Neutrophil (primary cell): ENCODE results near the gene ALOX5.
A peak's percentile ranks its signal among the peaks of the same experiment; 100 is the strongest.

Experiments used
- H3K27ac ChIP-seq: fragments of 200-600 bp; sonication (generic); 2 replicates; pipeline ENCODE4 v1.5.1; 2016; ENCODE audit warnings: mild to moderate bottlenecking, moderate library complexity
- H3K27me3 ChIP-seq: fragments of 200-600 bp; sonication (generic); 2 replicates; pipeline ENCODE4 v1.6.0; 2016; ENCODE audit warnings: mild to moderate bottlenecking
- H3K36me3 ChIP-seq: fragments of 200-600 bp; sonication (generic); 2 replicates; pipeline ENCODE4 v1.5.1; 2017
- H3K4me1 ChIP-seq, 2 experiments: fragments of 200-600 bp in 1 of 2; sonication (generic) in 1 of 2; 1 replicate in 1 of 2; 2 replicates in 1 of 2; pipeline versions ENCODE4 v1.5.1 to v1.6.1; 2013 to 2016; ENCODE audit warnings: low read depth in 1 of 2, low read length in 1 of 2, mild to moderate bottlenecking in 1 of 2, moderate library complexity in 1 of 2; ENCODE audit not compliant: control insufficient read depth in 1 of 2, insufficient read depth in 1 of 2
- H3K4me3 ChIP-seq, 2 experiments: fragments of 200-600 bp in 1 of 2; sonication (generic) in 1 of 2; 1 replicate in 1 of 2; 2 replicates in 1 of 2; pipeline ENCODE4 v1.5.1; 2013 to 2016; ENCODE audit warnings: low read depth in 1 of 2, low read length in 1 of 2, mild to moderate bottlenecking in 1 of 2, moderate library complexity in 1 of 2
- H3K9me3 ChIP-seq: fragments of 200-600 bp; sonication (generic); 2 replicates; pipeline ENCODE4 v1.5.1; 2016
- CTCF ChIP-seq: fragments of 200-600 bp; sonication (generic); IDR thresholded peaks from 2 replicates; pipeline ENCODE4 v1.5.1; 2016; ENCODE audit warnings: antibody characterized with exemption

The ALOX5 gene

GRCh38 chr10:45437587-45438465, 63.8 kb downstream of the ALOX5 start:
- TF ChIP-seq CTCF: no peak
- H3K27ac ChIP-seq: peak overlapping the region; percentile 81
- no peaks in the 10 kb centered on the region for H3K27me3 ChIP-seq
- H3K4me3 ChIP-seq: peak overlapping the region in 1 of 2 experiments; percentile 15
- H3K9me3 ChIP-seq: no peaks in the 10 kb centered on the region
- H3K36me3 ChIP-seq: peaks cover 77% of the 10 kb centered on the region
- H3K4me1 ChIP-seq: peaks cover 29 to 41% of the 10 kb centered on the region in 2 experiments

DNA sequence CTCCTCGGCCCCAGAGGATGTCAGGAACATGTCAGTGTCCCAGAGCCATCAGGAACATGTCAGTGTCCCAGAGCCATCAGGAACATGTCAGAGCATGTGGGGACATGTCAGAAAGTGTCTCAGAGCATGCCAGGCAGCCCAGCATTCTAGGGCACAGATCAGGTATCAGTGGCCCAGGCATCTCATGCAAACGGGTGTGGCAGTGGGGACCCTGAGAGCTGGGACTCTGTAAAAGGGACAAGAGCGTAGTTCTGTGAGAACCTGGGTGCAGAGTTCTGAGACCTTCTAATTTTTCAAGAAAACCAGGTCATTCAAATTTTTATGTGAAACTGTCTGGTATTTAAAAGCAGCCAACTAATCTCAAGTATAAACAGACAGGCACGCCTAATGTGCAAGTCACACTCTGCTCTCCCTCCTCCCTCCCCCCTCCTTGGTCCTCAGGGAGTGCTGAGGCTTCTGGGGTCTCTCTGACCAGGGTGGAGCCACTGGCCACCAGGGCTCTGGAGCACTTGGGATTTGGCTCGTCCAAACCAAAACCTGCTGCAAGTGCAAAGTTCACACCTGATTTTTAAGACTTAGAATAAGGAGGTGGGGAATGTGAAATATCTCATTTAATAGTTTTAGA, 64.6 kb downstream of the ALOX5 start:
- H3K36me3 ChIP-seq: peaks cover 77% of the 10 kb centered on the region
- H3K27ac ChIP-seq: peak overlapping the region; percentile 81
- TF ChIP-seq CTCF: no peak

GRCh38 chr10:45439365-45439764, 65.3 kb downstream of the ALOX5 start:
- peak overlapping the region; percentile 81 for H3K27ac ChIP-seq
- no peaks in the 10 kb centered on the region for H3K27me3 ChIP-seq
- H3K36me3 ChIP-seq: peaks cover 77% of the 10 kb centered on the region
- H3K9me3 ChIP-seq: no peaks in the 10 kb centered on the region
- no peak overlapping the region for H3K4me3 ChIP-seq
- TF ChIP-seq CTCF: no peak
- H3K4me1 ChIP-seq: peaks cover 29 to 41% of the 10 kb centered on the region in 2 experiments

More for the DNA sequence above, 64.6 kb downstream of the ALOX5 start:
- Histone ChIP-seq H3K4me1 (peaks cover 29 to 41% of the 10 kb centered on the region in 2 experiments), H3K4me3 (peak overlapping the region in 1 of 2 experiments; percentile 15), H3K27me3 (no peaks in the 10 kb centered on the region), H3K9me3 (no peaks in the 10 kb centered on the region)

DNA sequence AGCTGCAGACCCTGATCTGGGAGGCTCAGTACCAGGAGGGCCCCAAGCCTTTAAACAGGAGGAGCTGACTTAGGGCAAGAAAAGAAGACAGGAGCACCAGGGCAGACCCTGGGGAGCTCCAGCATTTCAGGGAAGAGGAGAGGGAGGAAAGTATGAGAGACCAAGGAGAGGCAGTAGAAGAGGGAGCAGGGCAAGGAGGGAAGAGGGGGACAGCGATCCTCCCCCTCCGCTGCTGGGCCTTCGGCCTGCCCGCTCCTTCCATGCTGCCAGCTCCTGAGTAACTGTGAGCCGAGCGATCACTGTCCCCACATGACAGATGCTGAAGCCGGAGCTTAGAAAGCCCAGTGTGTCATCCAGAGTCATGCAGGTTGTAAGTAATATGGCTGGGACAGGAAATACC, 65.9 kb downstream of the ALOX5 start:
- Histone ChIP-seq H3K36me3 (peaks cover 77% of the 10 kb centered on the region), H3K27ac (peak overlapping the region; percentile 81), H3K4me1 (peaks cover 29 to 41% of the 10 kb centered on the region in 2 experiments), H3K27me3 (no peaks in the 10 kb centered on the region), H3K4me3 (no peak overlapping the region), H3K9me3 (no peaks in the 10 kb centered on the region)
- TF ChIP-seq CTCF: no peak

DNA sequence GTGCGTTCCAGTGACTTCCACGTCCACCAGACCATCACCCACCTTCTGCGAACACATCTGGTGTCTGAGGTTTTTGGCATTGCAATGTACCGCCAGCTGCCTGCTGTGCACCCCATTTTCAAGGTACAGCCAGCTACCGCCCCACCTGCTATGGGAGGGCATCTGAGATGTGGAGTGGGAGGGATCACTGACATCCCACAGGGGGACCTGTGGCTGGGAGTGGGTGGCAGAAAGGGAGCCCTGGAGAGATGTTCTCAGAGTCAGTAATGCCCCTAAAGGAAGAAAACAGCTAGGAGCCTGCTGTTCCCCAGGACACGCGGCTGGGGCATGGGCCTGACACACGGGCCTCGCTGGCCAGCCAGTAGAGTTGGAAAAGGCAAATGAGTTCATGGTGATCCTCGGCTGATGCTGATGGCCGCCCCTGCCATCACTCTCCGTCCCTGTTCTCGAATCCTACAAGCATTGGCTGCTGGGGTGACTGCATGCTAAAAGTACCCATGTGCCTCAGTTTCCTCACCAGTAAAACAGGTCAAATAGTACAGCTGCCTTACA, 66.6 kb downstream of the ALOX5 start:
- Histone ChIP-seq H3K9me3 (no peaks in the 10 kb centered on the region), H3K4me1 (peaks cover 29 to 37% of the 10 kb centered on the region in 2 experiments), H3K36me3 (peaks cover 77% of the 10 kb centered on the region), H3K27me3 (no peaks in the 10 kb centered on the region), H3K27ac (peak overlapping the region; percentile 13), H3K4me3 (no peak overlapping the region)
- no peak for TF ChIP-seq CTCF
